Gastrocnemius medialis (tissue), 4 donors: Measurements from ENCODE around the gene GRIK4. TPM values are rescaled to one million over a fixed set of nuclear protein-coding genes. Genes with fewer than 3 reads are reported as not detected.
A peak's percentile ranks its signal among the peaks of the same experiment; 100 is the strongest.

Experiments
- ATAC-seq, 2 donors: fragments of 150-250 bp; one replicate each; pipeline ENCODE4 v1.9.1; 2016
- DNase-seq, 2 donors: peaks; one replicate each; pipeline ENCODE4 v3.0.0-alpha.2; 2019
- H3K27ac ChIP-seq, 4 donors: fragments of 200-600 bp; sonication (generic); 1 replicate in 1 of 4; 2 replicates in 3 of 4; pipeline ENCODE4 v1.5.1; 2016 to 2018; ENCODE audit warnings: mild to moderate bottlenecking in 2 of 4, moderate library complexity in 1 of 4
- H3K27me3 ChIP-seq, 3 donors: fragments of 200-600 bp; sonication (generic) in 2 of 3; 1 replicate in 1 of 3; 2 replicates in 2 of 3; pipeline versions ENCODE4 v1.5.1 to v1.6.0; 2016 to 2019; ENCODE audit warnings: mild to moderate bottlenecking in 1 of 3, moderate library complexity in 1 of 3
- H3K36me3 ChIP-seq, 2 donors: fragments of 200-600 bp; sonication (generic) in 1 of 2; one replicate each; pipeline ENCODE4 v1.5.1; 2017 to 2018
- H3K4me1 ChIP-seq, 2 donors: fragments of 200-600 bp; sonication (generic) in 1 of 2; one replicate each; pipeline ENCODE4 v1.5.1; 2016 to 2017; ENCODE audit warnings: mild to moderate bottlenecking in 2 of 2
- H3K4me3 ChIP-seq, 4 donors: fragments of 200-600 bp; sonication (generic) in 3 of 4; 1 replicate in 1 of 4; 2 replicates in 3 of 4; pipeline ENCODE4 v1.5.1; 2016 to 2019; ENCODE audit warnings: mild to moderate bottlenecking in 2 of 4
- H3K9me3 ChIP-seq, 3 donors: fragments of 200-600 bp; sonication (generic) in 2 of 3; 1 replicate in 1 of 3; 2 replicates in 2 of 3; pipeline ENCODE4 v1.5.1; 2016 to 2019
- POLR2A ChIP-seq, 2 donors: fragments of 450-650 bp; IDR thresholded peaks; one replicate each; pipeline ENCODE4 v1.6.1; 2017; ENCODE audit warnings: antibody characterized with exemption in 2 of 2, mild to moderate bottlenecking in 2 of 2, moderate library complexity in 2 of 2
- in situ Hi-C, 4 donors: fragments of 200-750 bp; cut with MboI; loops; one replicate each; pipeline versions ENCODE4 v1.15.0 to v1.8.0; 2017; ENCODE audit warnings: low sequenced_read_pairs in 4 of 4
- intact Hi-C: fragments of 100-400 bp; cut with DNase I; formaldehyde crosslinking; loops from one replicate; pipeline ENCODE4 v1.15.1; 2023; ENCODE audit warnings: low total_unique reads
- total RNA-seq, 4 donors: library from RNA; depleted of rRNA; stranded (reverse); fragments of >200 nt; gene quantifications; one replicate each; pipeline versions ENCODE4 v1.1.0 to v1.2.3, GENCODE V29; 2016
- TF ChIP-seq, protein P1 (sequence below), 5 experiments: fragments of 450-650 bp in 3 of 5; fragments of 200-600 bp in 2 of 5; sonication (generic) in 2 of 5; IDR thresholded peaks in 4 of 5; conservative IDR thresholded peaks in 1 of 5; 1 replicate in 4 of 5; 2 replicates in 1 of 5; pipeline ENCODE4 v1.5.1; 2016 to 2019; ENCODE audit warnings: antibody characterized with exemption in 5 of 5, mild to moderate bottlenecking in 3 of 5, moderate library complexity in 3 of 5

The GRIK4 gene
- total RNA-seq, 4 donors from 2014 or later: 0.42 TPM; not detected in 3

DNA sequence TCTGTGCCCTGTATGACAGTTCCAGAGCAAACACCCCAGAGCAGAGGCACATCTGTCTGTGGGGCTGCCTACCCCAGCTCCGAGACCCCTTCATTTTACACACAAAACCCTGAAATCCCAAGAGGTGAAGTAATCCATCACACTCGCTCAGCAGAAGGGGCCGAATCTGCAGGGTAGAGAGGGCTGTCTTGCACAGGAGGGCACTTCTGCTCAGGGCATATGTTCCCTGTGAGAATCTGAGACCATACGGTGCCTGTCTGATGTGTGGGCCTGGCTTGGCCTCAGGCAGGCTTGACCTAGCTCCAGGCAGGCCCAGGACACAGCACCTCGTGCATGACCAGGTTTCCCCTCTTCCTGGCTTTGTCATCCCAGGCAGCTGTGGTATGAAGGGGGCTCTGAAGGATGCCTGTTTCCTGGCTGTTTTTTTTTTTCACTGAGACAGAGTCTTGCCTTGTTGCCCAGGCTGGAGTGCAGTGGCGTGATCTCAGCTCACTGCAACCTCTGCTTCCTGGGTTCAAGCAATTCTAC lies 37.2 kb downstream of the GRIK4 start:
- in situ Hi-C loops: no loop called here
- H3K27me3 ChIP-seq: no peaks in the 10 kb centered on the region
- no peak for TF ChIP-seq POLR2A (IDR thresholded peaks at IDR 0.05)
- TF ChIP-seq, protein P1, sequence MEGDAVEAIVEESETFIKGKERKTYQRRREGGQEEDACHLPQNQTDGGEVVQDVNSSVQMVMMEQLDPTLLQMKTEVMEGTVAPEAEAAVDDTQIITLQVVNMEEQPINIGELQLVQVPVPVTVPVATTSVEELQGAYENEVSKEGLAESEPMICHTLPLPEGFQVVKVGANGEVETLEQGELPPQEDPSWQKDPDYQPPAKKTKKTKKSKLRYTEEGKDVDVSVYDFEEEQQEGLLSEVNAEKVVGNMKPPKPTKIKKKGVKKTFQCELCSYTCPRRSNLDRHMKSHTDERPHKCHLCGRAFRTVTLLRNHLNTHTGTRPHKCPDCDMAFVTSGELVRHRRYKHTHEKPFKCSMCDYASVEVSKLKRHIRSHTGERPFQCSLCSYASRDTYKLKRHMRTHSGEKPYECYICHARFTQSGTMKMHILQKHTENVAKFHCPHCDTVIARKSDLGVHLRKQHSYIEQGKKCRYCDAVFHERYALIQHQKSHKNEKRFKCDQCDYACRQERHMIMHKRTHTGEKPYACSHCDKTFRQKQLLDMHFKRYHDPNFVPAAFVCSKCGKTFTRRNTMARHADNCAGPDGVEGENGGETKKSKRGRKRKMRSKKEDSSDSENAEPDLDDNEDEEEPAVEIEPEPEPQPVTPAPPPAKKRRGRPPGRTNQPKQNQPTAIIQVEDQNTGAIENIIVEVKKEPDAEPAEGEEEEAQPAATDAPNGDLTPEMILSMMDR (IDR thresholded peaks at IDR 0.05 in 4 of 5, conservative IDR thresholded peaks at IDR 0.05 in 1 of 5): no peak

GRCh38 chr11:120549346-120549745 lies 37.8 kb downstream of the GRIK4 start:
- ATAC-seq (no peak), DNase-seq (no peak)
- Histone ChIP-seq H3K4me1 (peaks cover 12 to 15% of the 10 kb centered on the region in 2 donors), H3K27ac (no peak overlapping the region), H3K9me3 (no peaks in the 10 kb centered on the region), H3K36me3 (no peaks in the 10 kb centered on the region), H3K4me3 (no peak overlapping the region), H3K27me3 (no peaks in the 10 kb centered on the region)
- in situ Hi-C loops: no loop called here
- intact Hi-C loops: no loop called here
- TF ChIP-seq, protein P1 (IDR thresholded peaks at IDR 0.05 in 4 of 5, conservative IDR thresholded peaks at IDR 0.05 in 1 of 5): no peak
- no peak for TF ChIP-seq POLR2A (IDR thresholded peaks at IDR 0.05)

More for the DNA sequence above, 37.2 kb downstream of the GRIK4 start:
- ATAC-seq (no peak), DNase-seq (no peak)
- Histone ChIP-seq H3K4me1 (peaks cover 12 to 15% of the 10 kb centered on the region in 2 donors), H3K27ac (peak overlapping the region; percentile 40 to 67 (median 52)), H3K9me3 (no peaks in the 10 kb centered on the region), H3K4me3 (no peak overlapping the region), H3K36me3 (no peaks in the 10 kb centered on the region)
- intact Hi-C loops: no loop called here

GRCh38 chr11:120550007-120550406 lies 38.5 kb downstream of the GRIK4 start:
- Histone ChIP-seq H3K27me3 (no peaks in the 10 kb centered on the region), H3K4me3 (no peak overlapping the region), H3K4me1 (peaks cover 12 to 15% of the 10 kb centered on the region in 2 donors), H3K9me3 (no peaks in the 10 kb centered on the region), H3K27ac (no peak overlapping the region), H3K36me3 (no peaks in the 10 kb centered on the region)
- no peak for DNase-seq
- no peak for ATAC-seq
- TF ChIP-seq POLR2A (IDR thresholded peaks at IDR 0.05): no peak
- TF ChIP-seq, protein P1 (IDR thresholded peaks at IDR 0.05 in 4 of 5, conservative IDR thresholded peaks at IDR 0.05 in 1 of 5): no peak
- intact Hi-C loops (no loop called here), in situ Hi-C loops (no loop called here)

GRCh38 chr11:120551191-120551590 lies 39.6 kb downstream of the GRIK4 start:
- DNase-seq: no peak
- Histone ChIP-seq H3K4me1 (peaks cover 12 to 15% of the 10 kb centered on the region in 2 donors), H3K27me3 (no peaks in the 10 kb centered on the region), H3K27ac (no peak overlapping the region), H3K36me3 (no peaks in the 10 kb centered on the region), H3K9me3 (no peaks in the 10 kb centered on the region), H3K4me3 (no peak overlapping the region)
- ATAC-seq: no peak
- intact Hi-C loops: no loop called here
- no peak for TF ChIP-seq POLR2A (IDR thresholded peaks at IDR 0.05)
- TF ChIP-seq, protein P1 (IDR thresholded peaks at IDR 0.05 in 4 of 5, conservative IDR thresholded peaks at IDR 0.05 in 1 of 5): no peak
- in situ Hi-C loops: no loop called here
